ENCODE results near the gene C19orf18. TPM values are rescaled to one million over a fixed set of nuclear protein-coding genes. Genes with fewer than 3 reads are reported as not detected.
"Not testable (repeated sequence)": the region's sequence is repeated elsewhere in the genome, so short reads cannot be mapped to it uniquely, and the experiment has no call there.

C19orf18 gene
- total RNA-seq, 2 donors from 2014 or later: 0.87 TPM; not detected in 1

DNA sequence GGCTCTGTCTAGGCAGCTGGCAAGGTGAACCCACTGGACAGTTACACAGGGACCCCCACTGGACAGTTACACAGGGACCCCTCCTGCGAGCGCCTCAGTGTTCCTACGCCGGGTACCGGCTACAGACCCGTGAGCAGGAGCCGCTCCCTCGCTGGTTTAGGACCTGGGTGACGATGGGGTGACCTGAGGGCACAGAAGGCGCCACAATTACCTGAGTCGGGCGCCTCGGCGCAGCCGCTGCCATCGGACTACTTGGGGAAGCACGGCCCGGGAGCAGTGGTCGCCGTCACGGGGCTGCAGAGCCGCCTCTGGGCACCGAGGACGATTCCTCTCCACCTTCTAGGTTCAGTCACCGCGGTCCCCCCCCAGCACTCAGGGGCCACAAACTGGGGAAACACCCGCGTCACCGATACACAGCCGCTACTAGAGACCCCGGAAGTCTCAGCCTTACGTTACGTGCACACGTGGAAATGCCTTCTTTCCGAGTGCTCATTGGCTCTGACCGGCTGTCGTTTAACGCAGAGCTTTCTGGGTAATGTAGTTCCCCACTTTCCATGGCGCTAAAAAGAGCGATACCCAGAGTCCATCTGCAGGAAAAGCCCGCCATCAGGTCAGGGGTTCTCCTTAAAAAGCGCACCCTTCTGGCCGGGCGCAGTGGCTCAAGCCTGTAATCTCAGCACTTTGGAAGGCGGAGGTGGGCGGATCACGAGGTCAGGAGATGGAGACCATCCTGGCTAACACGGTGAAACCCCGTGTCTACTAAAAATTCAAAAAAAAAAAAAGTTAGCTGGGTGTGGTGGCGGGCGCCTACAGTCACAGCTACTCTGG lies 58.0 kb downstream of the C19orf18 start, which contains the start of gene ZNF417:
TSS of gene ZNF417 (minus strand) at position 425 of the 828 bp plus-strand sequence. CDS start at position 244, 181 bp downstream.
- H3K36me3 ChIP-seq; intact Hi-C loops (cut with DNase I); H3K27me3 ChIP-seq (replicated peaks; ENCODE audit: insufficient read depth); H3K9me3 ChIP-seq; H3K4me1 ChIP-seq (replicated peaks): not testable (repeated sequence)
- Histone ChIP-seq H3K4me3 (peak within 1 kb of the TSS; percentile 74 to 92), H3K27ac (peak within 1 kb of the TSS; percentile 63 to 75)
- peak; percentile 89 for DNase-seq (ENCODE audit: low spot score)
- TF ChIP-seq POLR2AphosphoS5 (IDR thresholded peaks at IDR 0.05) (peak; percentile 96), POLR2A (IDR thresholded peaks at IDR 0.05) (peak; percentile 36)
- TF ChIP-seq, protein P1, sequence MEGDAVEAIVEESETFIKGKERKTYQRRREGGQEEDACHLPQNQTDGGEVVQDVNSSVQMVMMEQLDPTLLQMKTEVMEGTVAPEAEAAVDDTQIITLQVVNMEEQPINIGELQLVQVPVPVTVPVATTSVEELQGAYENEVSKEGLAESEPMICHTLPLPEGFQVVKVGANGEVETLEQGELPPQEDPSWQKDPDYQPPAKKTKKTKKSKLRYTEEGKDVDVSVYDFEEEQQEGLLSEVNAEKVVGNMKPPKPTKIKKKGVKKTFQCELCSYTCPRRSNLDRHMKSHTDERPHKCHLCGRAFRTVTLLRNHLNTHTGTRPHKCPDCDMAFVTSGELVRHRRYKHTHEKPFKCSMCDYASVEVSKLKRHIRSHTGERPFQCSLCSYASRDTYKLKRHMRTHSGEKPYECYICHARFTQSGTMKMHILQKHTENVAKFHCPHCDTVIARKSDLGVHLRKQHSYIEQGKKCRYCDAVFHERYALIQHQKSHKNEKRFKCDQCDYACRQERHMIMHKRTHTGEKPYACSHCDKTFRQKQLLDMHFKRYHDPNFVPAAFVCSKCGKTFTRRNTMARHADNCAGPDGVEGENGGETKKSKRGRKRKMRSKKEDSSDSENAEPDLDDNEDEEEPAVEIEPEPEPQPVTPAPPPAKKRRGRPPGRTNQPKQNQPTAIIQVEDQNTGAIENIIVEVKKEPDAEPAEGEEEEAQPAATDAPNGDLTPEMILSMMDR (IDR thresholded peaks at IDR 0.05): peak in 2 of 4 experiments; percentile 35 to 51
- under 1% methylated on average over 51 of the region's 51 CpGs for WGBS

DNA sequence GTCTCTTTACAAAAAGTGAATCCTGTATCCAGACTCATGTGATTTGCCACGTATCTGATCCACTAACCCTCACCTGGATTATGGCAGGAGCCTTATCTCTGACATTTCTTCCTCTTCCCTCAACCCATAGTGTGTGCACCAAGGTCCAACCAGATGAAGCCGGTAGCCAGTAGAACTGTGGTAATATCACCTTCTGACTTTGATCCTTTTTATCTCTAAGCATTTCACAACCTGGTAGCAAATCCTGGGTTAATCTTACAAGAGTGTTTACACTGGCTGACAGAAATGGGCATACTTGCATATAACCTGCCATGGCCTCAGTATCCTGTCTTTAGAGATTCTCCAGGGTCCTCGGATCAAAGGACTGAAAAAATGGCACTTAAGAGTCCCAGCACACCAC lies 59.8 kb downstream of the C19orf18 start:
- intact Hi-C loops (cut with DNase I): no loop called here
- H3K9me3 ChIP-seq: no peaks in the 10 kb centered on the region
- no peaks in the 10 kb centered on the region for H3K4me1 ChIP-seq (replicated peaks)
- no peak overlapping the region for H3K27ac ChIP-seq
- DNase-seq (ENCODE audit: low spot score): no peak
- H3K36me3 ChIP-seq: peaks cover 6 to 7% of the 10 kb centered on the region in 2 donors
- 86% methylated on average over 3 of the region's 3 CpGs for WGBS
- no peaks in the 10 kb centered on the region for H3K27me3 ChIP-seq (replicated peaks; ENCODE audit: insufficient read depth)
- TF ChIP-seq POLR2AphosphoS5 (IDR thresholded peaks at IDR 0.05): no peak
- TF ChIP-seq POLR2A (IDR thresholded peaks at IDR 0.05): no peak
- TF ChIP-seq, protein P1 (IDR thresholded peaks at IDR 0.05): no peak
- H3K4me3 ChIP-seq: no peak overlapping the region

Other genes with a start within 250 kb of the C19orf18 start
- gene ZNF671, start 246.9 kb downstream of the C19orf18 start, total RNA-seq: 1 to 10 TPM; 8.5 to 8.9 TPM
- 10 to 100 TPM; 20.1 to 22.5 TPM for gene ZNF776, start 227.7 kb downstream of the C19orf18 start, total RNA-seq
- gene ZNF586, start 204.9 kb downstream of the C19orf18 start, total RNA-seq: 10 to 100 TPM; 15.4 to 34.8 TPM
- 10 to 100 TPM; 22.0 to 54.9 TPM for gene ZNF552, start 159.6 kb downstream of the C19orf18 start, total RNA-seq
- 10 to 100 TPM; 21.1 to 23.5 TPM for gene ZNF587B, start 144.2 kb downstream of the C19orf18 start, total RNA-seq
- gene ZNF587, start 124.7 kb downstream of the C19orf18 start, total RNA-seq: 10 to 100 TPM; 32.1 to 49.7 TPM
- 10 to 100 TPM; 12.2 to 31.0 TPM for gene ZNF814, start 85.5 kb downstream of the C19orf18 start, total RNA-seq
- 10 to 100 TPM; 16.5 to 17.0 TPM for gene ZNF417, start 57.9 kb downstream of the C19orf18 start, total RNA-seq
- 1 to 10 TPM; 3.6 to 9.0 TPM for gene ZNF418, start 39.1 kb downstream of the C19orf18 start, total RNA-seq
- 1 to 10 TPM; 7.2 to 8.1 TPM for gene ZNF256, start 26.8 kb downstream of the C19orf18 start, total RNA-seq
- gene ZNF606, start 28.3 kb upstream of the C19orf18 start, total RNA-seq: 10 to 100 TPM; 44.7 to 51.3 TPM
- 1 to 10 TPM; 2.2 to 5.2 TPM for gene ZSCAN1, start 59.5 kb upstream of the C19orf18 start, total RNA-seq
- 10 to 100 TPM; 13.4 to 19.3 TPM for gene ZNF135, start 84.7 kb upstream of the C19orf18 start, total RNA-seq
- 100 to 1,000 TPM; 108 to 146 TPM for gene ZSCAN18, start 123.7 kb upstream of the C19orf18 start, total RNA-seq
- gene ZNF329, start 176.3 kb upstream of the C19orf18 start, total RNA-seq: 10 to 100 TPM; 14.7 to 18.4 TPM
- gene ZNF274, start 208.5 kb upstream of the C19orf18 start, total RNA-seq: 10 to 100 TPM; 34.5 to 34.7 TPM